ENCODE results near the gene SMIM32. TPM values are rescaled to one million over a fixed set of nuclear protein-coding genes. Genes with fewer than 3 reads are reported as not detected.

SMIM32 gene
- polyA plus RNA-seq, 1 donor, result 28.2 TPM

DNA sequence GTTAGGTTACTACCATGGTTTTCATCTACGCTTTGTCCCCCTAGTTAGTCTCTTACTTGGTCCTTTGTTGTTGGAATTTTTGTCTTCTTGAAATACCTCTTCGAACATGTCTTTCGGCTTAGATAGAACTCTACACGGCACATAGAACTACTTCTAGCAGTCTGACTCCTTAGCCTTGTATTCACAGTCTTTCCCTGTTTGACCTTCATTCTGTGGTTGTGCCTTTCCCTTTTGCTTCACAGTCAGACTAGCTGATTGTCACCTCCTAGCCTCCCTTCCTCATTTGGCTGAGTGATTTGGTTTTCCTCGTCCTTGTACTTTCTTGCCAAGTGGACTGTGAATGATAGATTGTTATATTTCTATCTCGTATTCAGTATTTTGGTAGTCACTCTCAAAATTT is 49.6 kb downstream of the SMIM32 start:
- Histone ChIP-seq H3K27me3 (ENCODE audit: control insufficient read depth, insufficient read depth, low read length) (no peaks in the 10 kb centered on the region), H3K27ac (ENCODE audit: low read length) (no peak overlapping the region), H3K9me3 (ENCODE audit: control insufficient read depth, low read depth, low read length) (no peaks in the 10 kb centered on the region), H3K36me3 (ENCODE audit: control insufficient read depth, insufficient read depth, low read length) (no peaks in the 10 kb centered on the region), H3K4me3 (ENCODE audit: low read length) (no peak overlapping the region), H3K4me1 (ENCODE audit: control insufficient read depth, insufficient read depth, low read length) (no peaks in the 10 kb centered on the region)
- WGBS (ENCODE audit: insufficient coverage, low lambda C conversion rate), result 100% methylated on average over 1 of the region's 6 CpGs
- DNase-seq, result no peak

DNA sequence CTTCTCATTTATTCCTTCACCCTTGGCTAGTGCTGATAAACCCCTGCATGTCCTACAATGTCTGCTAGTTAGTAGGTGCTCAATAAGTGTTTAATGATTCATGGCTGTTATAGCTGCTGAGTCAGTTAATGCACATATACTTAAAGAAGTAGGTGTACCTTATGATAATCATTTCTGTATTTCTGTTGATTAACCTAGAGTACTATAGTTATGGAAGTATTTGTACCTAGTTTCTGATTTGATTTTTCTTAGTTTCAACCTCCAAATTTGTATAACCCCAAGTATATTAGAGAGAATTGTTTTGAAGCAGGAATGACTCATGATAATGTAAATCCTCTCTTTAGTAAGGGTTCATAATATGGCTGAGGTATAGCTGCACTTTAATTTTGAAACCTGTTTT is 51.4 kb downstream of the SMIM32 start:
- Histone ChIP-seq H3K27me3 (ENCODE audit: control insufficient read depth, insufficient read depth, low read length) (no peaks in the 10 kb centered on the region), H3K27ac (ENCODE audit: low read length) (no peak overlapping the region), H3K4me3 (ENCODE audit: low read length) (no peak overlapping the region), H3K4me1 (ENCODE audit: control insufficient read depth, insufficient read depth, low read length) (no peaks in the 10 kb centered on the region), H3K36me3 (ENCODE audit: control insufficient read depth, insufficient read depth, low read length) (no peaks in the 10 kb centered on the region), H3K9me3 (ENCODE audit: control insufficient read depth, low read depth, low read length) (no peaks in the 10 kb centered on the region)
- DNase-seq, result no peak

Other genes starting within 250 kb of the SMIM32 start
- gene LECT2, start 238.2 kb downstream of the SMIM32 start, polyA plus RNA-seq, result not detected
- 99.6 TPM for gene TGFBI, start 164.2 kb downstream of the SMIM32 start, polyA plus RNA-seq
- gene SMAD5, start 60.3 kb downstream of the SMIM32 start, polyA plus RNA-seq, result 42.1 TPM
- gene TRPC7, start 172.4 kb upstream of the SMIM32 start, polyA plus RNA-seq, result 1.9 TPM

Measured in large intestine (tissue), 3 donors.